ENCODE measurements around the gene RGS8.

The RGS8 gene

GRCh38 chr1:182656842-182657397 is 27.5 kb downstream of the RGS8 start:
- Histone ChIP-seq H3K27me3 (ENCODE audit: control insufficient read depth, insufficient read depth, low read length) (no peaks in the 10 kb centered on the region), H3K9me3 (ENCODE audit: control insufficient read depth, insufficient read depth, low read length) (no peaks in the 10 kb centered on the region), H3K27ac (ENCODE audit: low read length) (no peak overlapping the region), H3K4me3 (ENCODE audit: low read length) (no peak overlapping the region), H3K4me1 (ENCODE audit: control insufficient read depth, insufficient read depth, low read length) (no peaks in the 10 kb centered on the region; the same call in 1 of the 2 replicates), H3K36me3 (ENCODE audit: control insufficient read depth, insufficient read depth, low read length) (no peaks in the 10 kb centered on the region)
- DNase-seq (ENCODE audit: low read depth, low spot score): no peak
- no CpG with 5 or more reads among the region's 4 CpGs for WGBS (ENCODE audit: insufficient coverage, insufficient read length)

GRCh38 chr1:182653986-182654385 is 30.4 kb downstream of the RGS8 start:
- WGBS (ENCODE audit: insufficient coverage, insufficient read length): no CpG with 5 or more reads among the region's 2 CpGs
- H3K4me1 ChIP-seq (ENCODE audit: control insufficient read depth, insufficient read depth, low read length): no peaks in the 10 kb centered on the region

GRCh38 chr1:182652933-182653332 is 31.5 kb downstream of the RGS8 start:
- no CpG with 5 or more reads among the region's 3 CpGs for WGBS (ENCODE audit: insufficient coverage, insufficient read length)
- no peak overlapping the region for H3K4me3 ChIP-seq (ENCODE audit: low read length)
- no peaks in the 10 kb centered on the region for H3K4me1 ChIP-seq (ENCODE audit: control insufficient read depth, insufficient read depth, low read length)
- H3K9me3 ChIP-seq (ENCODE audit: control insufficient read depth, insufficient read depth, low read length): no peaks in the 10 kb centered on the region
- H3K27ac ChIP-seq (ENCODE audit: low read length): no peak overlapping the region
- no peaks in the 10 kb centered on the region for H3K36me3 ChIP-seq (ENCODE audit: control insufficient read depth, insufficient read depth, low read length)
- DNase-seq (ENCODE audit: low read depth, low spot score): no peak
- no peaks in the 10 kb centered on the region for H3K27me3 ChIP-seq (ENCODE audit: control insufficient read depth, insufficient read depth, low read length)

More at GRCh38 chr1:182653986-182654385, 30.4 kb downstream of the RGS8 start:
- Histone ChIP-seq H3K27ac (ENCODE audit: low read length) (no peak overlapping the region), H3K27me3 (ENCODE audit: control insufficient read depth, insufficient read depth, low read length) (no peaks in the 10 kb centered on the region), H3K4me3 (ENCODE audit: low read length) (no peak overlapping the region), H3K36me3 (ENCODE audit: control insufficient read depth, insufficient read depth, low read length) (no peaks in the 10 kb centered on the region), H3K9me3 (ENCODE audit: control insufficient read depth, insufficient read depth, low read length) (no peaks in the 10 kb centered on the region)
- no peak for DNase-seq (ENCODE audit: low read depth, low spot score)

GRCh38 chr1:182651339-182651724 is 33.1 kb downstream of the RGS8 start:
- no peaks in the 10 kb centered on the region for H3K4me1 ChIP-seq (ENCODE audit: control insufficient read depth, insufficient read depth, low read length)
- no peaks in the 10 kb centered on the region for H3K36me3 ChIP-seq (ENCODE audit: control insufficient read depth, insufficient read depth, low read length)
- no peaks in the 10 kb centered on the region for H3K9me3 ChIP-seq (ENCODE audit: control insufficient read depth, insufficient read depth, low read length)
- no CpG with 5 or more reads among the region's 3 CpGs for WGBS (ENCODE audit: insufficient coverage, insufficient read length)
- H3K27ac ChIP-seq (ENCODE audit: low read length): no peak overlapping the region
- no peak overlapping the region for H3K4me3 ChIP-seq (ENCODE audit: low read length)
- no peak for DNase-seq (ENCODE audit: low read depth, low spot score)
- no peaks in the 10 kb centered on the region for H3K27me3 ChIP-seq (ENCODE audit: control insufficient read depth, insufficient read depth, low read length)

GRCh38 chr1:182650678-182651338 is 33.6 kb downstream of the RGS8 start:
- Histone ChIP-seq H3K9me3 (ENCODE audit: control insufficient read depth, insufficient read depth, low read length) (no peaks in the 10 kb centered on the region), H3K36me3 (ENCODE audit: control insufficient read depth, insufficient read depth, low read length) (no peaks in the 10 kb centered on the region), H3K27ac (ENCODE audit: low read length) (no peak overlapping the region), H3K4me1 (ENCODE audit: control insufficient read depth, insufficient read depth, low read length) (no peaks in the 10 kb centered on the region), H3K27me3 (ENCODE audit: control insufficient read depth, insufficient read depth, low read length) (no peaks in the 10 kb centered on the region), H3K4me3 (ENCODE audit: low read length) (no peak overlapping the region)
- no peak for DNase-seq (ENCODE audit: low read depth, low spot score)
- no CpG with 5 or more reads among the region's 6 CpGs for WGBS (ENCODE audit: insufficient coverage, insufficient read length)

- H3K4me3 ChIP-seq (ENCODE audit: low read length): no peak overlapping the region
- H3K36me3 ChIP-seq (ENCODE audit: control insufficient read depth, insufficient read depth, low read length): no peaks in the 10 kb centered on the region
- no peak overlapping the region for H3K27ac ChIP-seq (ENCODE audit: low read length)
- DNase-seq (ENCODE audit: low read depth, low spot score): no peak
- no CpG with 5 or more reads among the region's 7 CpGs for WGBS (ENCODE audit: insufficient coverage, insufficient read length)
- H3K27me3 ChIP-seq (ENCODE audit: control insufficient read depth, insufficient read depth, low read length): no peaks in the 10 kb centered on the region
- no peaks in the 10 kb centered on the region for H3K9me3 ChIP-seq (ENCODE audit: control insufficient read depth, insufficient read depth, low read length)
- no peaks in the 10 kb centered on the region for H3K4me1 ChIP-seq (ENCODE audit: control insufficient read depth, insufficient read depth, low read length)
Observed at GRCh38 chr1:182649041-182649440, 35.3 kb downstream of the RGS8 start.

- Histone ChIP-seq H3K27me3 (ENCODE audit: control insufficient read depth, insufficient read depth, low read length) (no peaks in the 10 kb centered on the region), H3K36me3 (ENCODE audit: control insufficient read depth, insufficient read depth, low read length) (no peaks in the 10 kb centered on the region), H3K27ac (ENCODE audit: low read length) (no peak overlapping the region), H3K4me1 (ENCODE audit: control insufficient read depth, insufficient read depth, low read length) (no peaks in the 10 kb centered on the region), H3K9me3 (ENCODE audit: control insufficient read depth, insufficient read depth, low read length) (no peaks in the 10 kb centered on the region), H3K4me3 (ENCODE audit: low read length) (no peak overlapping the region)
- WGBS (ENCODE audit: insufficient coverage, insufficient read length): no CpG with 5 or more reads among the region's 2 CpGs
- DNase-seq (ENCODE audit: low read depth, low spot score): no peak
Observed at GRCh38 chr1:182646739-182647138, 37.6 kb downstream of the RGS8 start.

- no peak for DNase-seq (ENCODE audit: low read depth, low spot score)
- no peak overlapping the region for H3K27ac ChIP-seq (ENCODE audit: low read length)
- H3K36me3 ChIP-seq (ENCODE audit: control insufficient read depth, insufficient read depth, low read length): no peaks in the 10 kb centered on the region
- no CpG with 5 or more reads among the region's 4 CpGs for WGBS (ENCODE audit: insufficient coverage, insufficient read length)
- no peak overlapping the region for H3K4me3 ChIP-seq (ENCODE audit: low read length)
- no peaks in the 10 kb centered on the region for H3K4me1 ChIP-seq (ENCODE audit: control insufficient read depth, insufficient read depth, low read length)
- no peaks in the 10 kb centered on the region for H3K27me3 ChIP-seq (ENCODE audit: control insufficient read depth, insufficient read depth, low read length)
- no peaks in the 10 kb centered on the region for H3K9me3 ChIP-seq (ENCODE audit: control insufficient read depth, insufficient read depth, low read length)
Observed at GRCh38 chr1:182644886-182645285, 39.5 kb downstream of the RGS8 start.

GRCh38 chr1:182643699-182644098 is 40.7 kb downstream of the RGS8 start:
- H3K4me1 ChIP-seq (ENCODE audit: control insufficient read depth, insufficient read depth, low read length): no peaks in the 10 kb centered on the region
- H3K9me3 ChIP-seq (ENCODE audit: control insufficient read depth, insufficient read depth, low read length): no peaks in the 10 kb centered on the region
- no peaks in the 10 kb centered on the region for H3K27me3 ChIP-seq (ENCODE audit: control insufficient read depth, insufficient read depth, low read length)
- no peaks in the 10 kb centered on the region for H3K36me3 ChIP-seq (ENCODE audit: control insufficient read depth, insufficient read depth, low read length)
- no peak overlapping the region for H3K27ac ChIP-seq (ENCODE audit: low read length)
- no peak for DNase-seq (ENCODE audit: low read depth, low spot score)
- no peak overlapping the region for H3K4me3 ChIP-seq (ENCODE audit: low read length)
- WGBS (ENCODE audit: insufficient coverage, insufficient read length): no CpG with 5 or more reads among the region's 3 CpGs

- Histone ChIP-seq H3K27me3 (ENCODE audit: control insufficient read depth, insufficient read depth, low read length) (no peaks in the 10 kb centered on the region), H3K27ac (ENCODE audit: low read length) (no peak overlapping the region), H3K4me1 (ENCODE audit: control insufficient read depth, insufficient read depth, low read length) (no peaks in the 10 kb centered on the region), H3K9me3 (ENCODE audit: control insufficient read depth, insufficient read depth, low read length) (no peaks in the 10 kb centered on the region), H3K4me3 (ENCODE audit: low read length) (no peak overlapping the region), H3K36me3 (ENCODE audit: control insufficient read depth, insufficient read depth, low read length) (no peaks in the 10 kb centered on the region)
- WGBS (ENCODE audit: insufficient coverage, insufficient read length): no CpG with 5 or more reads among the region's 8 CpGs
- DNase-seq (ENCODE audit: low read depth, low spot score): no peak
Observed at GRCh38 chr1:182642461-182642860, 41.9 kb downstream of the RGS8 start.

- Histone ChIP-seq H3K9me3 (ENCODE audit: control insufficient read depth, insufficient read depth, low read length) (no peaks in the 10 kb centered on the region), H3K27me3 (ENCODE audit: control insufficient read depth, insufficient read depth, low read length) (no peaks in the 10 kb centered on the region), H3K27ac (ENCODE audit: low read length) (no peak overlapping the region), H3K36me3 (ENCODE audit: control insufficient read depth, insufficient read depth, low read length) (no peaks in the 10 kb centered on the region), H3K4me3 (ENCODE audit: low read length) (no peak overlapping the region), H3K4me1 (ENCODE audit: control insufficient read depth, insufficient read depth, low read length) (no peaks in the 10 kb centered on the region)
- WGBS (ENCODE audit: insufficient coverage, insufficient read length): no CpG with 5 or more reads among the region's 5 CpGs
- no peak for DNase-seq (ENCODE audit: low read depth, low spot score)
Observed at GRCh38 chr1:182641561-182641960, 42.8 kb downstream of the RGS8 start.
